SH-SY5Y (cell line): ENCODE results near the gene CDC42EP5.

Experiments used
- GATA2 ChIP-seq: IDR thresholded peaks from 2 replicates; pipeline ENCODE4 v1.6.1; 2011; ENCODE audit warnings: mild to moderate bottlenecking, low read depth, low read length
- GATA3 ChIP-seq: IDR thresholded peaks from 2 replicates; pipeline ENCODE4 v1.6.1; 2011; ENCODE audit warnings: low read depth, mild to moderate bottlenecking, low read length, moderate library complexity

GRCh38 chr19:54451997-54452396, 21.1 kb downstream of the CDC42EP5 start:
- TF ChIP-seq GATA2 (no peak), GATA3 (no peak)
